Activated CD8-positive, alpha-beta memory T cell treated with anti-CD3 and anti-CD28 coated beads for 4 hours (primary cell): Measurements from ENCODE around the gene TINAG.
"Not testable (repeated sequence)": the region's sequence is repeated elsewhere in the genome, so short reads cannot be mapped to it uniquely, and the experiment has no call there.

Experiments used
- DNase-seq, 2 donors: peaks; one replicate each; pipeline ENCODE4 v3.0.0-alpha.2; 2020; ENCODE audit warnings: low read depth in 2 of 2

The TINAG gene

GRCh38 chr6:54307439-54307910 lies 766 bp upstream of the TINAG start:
- DNase-seq = no peak

- no peak for DNase-seq
Observed at GRCh38 chr6:54308986-54309315, 710 bp downstream of the TINAG start.

GRCh38 chr6:54310377-54311152 lies 2.3 kb downstream of the TINAG start:
- no peak for DNase-seq

GRCh38 chr6:54315656-54316055 lies 7.4 kb downstream of the TINAG start:
- DNase-seq = no peak

GRCh38 chr6:54320871-54321270 lies 12.6 kb downstream of the TINAG start:
- no peak for DNase-seq

GRCh38 chr6:54327631-54328030 lies 19.4 kb downstream of the TINAG start:
- DNase-seq = no peak

- not testable (repeated sequence) for DNase-seq
Observed at GRCh38 chr6:54331571-54331970, 23.3 kb downstream of the TINAG start.

GRCh38 chr6:54335871-54336270 lies 27.6 kb downstream of the TINAG start:
- no peak for DNase-seq

- no peak for DNase-seq
Observed at GRCh38 chr6:54353975-54354374, 45.7 kb downstream of the TINAG start.

GRCh38 chr6:54354608-54355007 lies 46.4 kb downstream of the TINAG start:
- DNase-seq = no peak

GRCh38 chr6:54357141-54357540 lies 48.9 kb downstream of the TINAG start:
- DNase-seq = no peak

- DNase-seq = no peak
Observed at GRCh38 chr6:54361188-54361587, 52.9 kb downstream of the TINAG start.

GRCh38 chr6:54361734-54362133 lies 53.5 kb downstream of the TINAG start:
- no peak for DNase-seq

GRCh38 chr6:54366667-54367327 lies 58.6 kb downstream of the TINAG start:
- DNase-seq = no peak

GRCh38 chr6:54377776-54378175 lies 69.5 kb downstream of the TINAG start:
- no peak for DNase-seq

GRCh38 chr6:54386295-54386694 lies 78.1 kb downstream of the TINAG start:
- DNase-seq = no peak

- DNase-seq = no peak
Observed at GRCh38 chr6:54390362-54390761, 82.1 kb downstream of the TINAG start.

GRCh38 chr6:54391577-54391976 lies 83.3 kb downstream of the TINAG start:
- DNase-seq = no peak

- DNase-seq = no peak
Observed at GRCh38 chr6:54403096-54403495, 94.9 kb downstream of the TINAG start.

- no peak for DNase-seq
Observed at GRCh38 chr6:54404791-54405190, 96.5 kb downstream of the TINAG start.

GRCh38 chr6:54411767-54412166 lies 103.5 kb downstream of the TINAG start:
- DNase-seq = no peak

- no peak for DNase-seq
Observed at GRCh38 chr6:54415517-54415916, 107.3 kb downstream of the TINAG start.

- no peak for DNase-seq
Observed at GRCh38 chr6:54419885-54420284, 111.6 kb downstream of the TINAG start.
